Posterior cingulate gyrus (tissue), 11 donors: Measurements from ENCODE around the gene PKM.
A peak's percentile ranks its signal among the peaks of the same experiment; 100 is the strongest.

Source experiments
- DNase-seq, 10 donors: peaks; one replicate each; pipeline versions ENCODE4 v3.0.0 to v3.0.0-alpha.2; 2020 to 2021; ENCODE audit warnings: mixed read lengths in 3 of 10
- intact Hi-C: fragments of 100-400 bp; cut with DNase I; formaldehyde crosslinking; loops from one replicate; pipeline ENCODE4 v1.15.1; 2023

PKM gene

GRCh38 chr15:72205273-72205672 is 25.7 kb downstream of the PKM start:
- intact Hi-C loops = loop anchor here (10.0 kb wide), 1 partner anchor 70 kb away; the partner anchor contains the start of gene PARP6
- no peak for DNase-seq

GRCh38 chr15:72203507-72203837 is 27.5 kb downstream of the PKM start:
- intact Hi-C loops = loop anchor here (10.0 kb wide), 1 partner anchor 71 kb away; the partner anchor contains the start of gene PARP6
- peak; percentile 70 to 98 (median 88) for DNase-seq

- intact Hi-C loops = loop anchor here (10.0 kb wide), 1 partner anchor 72 kb away; the partner anchor contains the start of gene PARP6
- DNase-seq = peak in 2 of 10 donors; percentile 52 to 76
Observed at GRCh38 chr15:72202801-72203506, 28.0 kb downstream of the PKM start.

- DNase-seq = peak in 2 of 10 donors; percentile 77 to 84
- intact Hi-C loops = loop anchor here (10.0 kb wide), 1 partner anchor 72 kb away; the partner anchor contains the start of gene PARP6
Observed at GRCh38 chr15:72202302-72202701, 28.7 kb downstream of the PKM start.

- DNase-seq = peak in 3 of 10 donors; percentile 44 to 79 (median 79)
- intact Hi-C loops = loop anchor here (10.0 kb wide), 1 partner anchor 73 kb away; the partner anchor contains the start of gene PARP6
Observed at GRCh38 chr15:72201391-72201921, 29.5 kb downstream of the PKM start.

GRCh38 chr15:72200395-72201237 is 30.4 kb downstream of the PKM start:
- intact Hi-C loops = loop anchor here (10.0 kb wide), 1 partner anchor 74 kb away; the partner anchor contains the start of gene PARP6
- DNase-seq = peak in 2 of 10 donors; percentile 36 to 66

- peak; percentile 43 to 95 (median 80) for DNase-seq
Observed at GRCh38 chr15:72199721-72200212, 31.2 kb downstream of the PKM start.

GRCh38 chr15:72199205-72199515 is 31.8 kb downstream of the PKM start:
- DNase-seq = peak in 2 of 10 donors; percentile 43 to 48
- intact Hi-C loops = no loop called here

More at GRCh38 chr15:72199721-72200212, 31.2 kb downstream of the PKM start:
- intact Hi-C loops = loop anchor here (10.0 kb wide), 1 partner anchor 75 kb away; the partner anchor contains the start of gene PARP6

- peak in 2 of 10 donors; percentile 42 to 79 for DNase-seq
- intact Hi-C loops = no loop called here
Observed at GRCh38 chr15:72198356-72199204, 32.4 kb downstream of the PKM start.

GRCh38 chr15:72197460-72198355 is 33.3 kb downstream of the PKM start, which contains the start of gene GRAMD2A:
Gene GRAMD2A (minus strand): TSS chr15:72197787.
- intact Hi-C loops = no loop called here
- DNase-seq = peak in 2 of 10 donors; percentile 76 to 85

GRCh38 chr15:72197041-72197459 is 33.9 kb downstream of the PKM start:
- intact Hi-C loops = no loop called here
- peak in 2 of 10 donors; percentile 66 to 79 for DNase-seq

GRCh38 chr15:72196409-72197040 is 34.5 kb downstream of the PKM start:
- peak in 2 of 10 donors; percentile 29 to 57 for DNase-seq
- intact Hi-C loops = no loop called here

- intact Hi-C loops = no loop called here
- DNase-seq = peak in 2 of 10 donors; percentile 42 to 66
Observed at GRCh38 chr15:72195101-72195511, 35.9 kb downstream of the PKM start.

GRCh38 chr15:72193836-72194396 is 37.1 kb downstream of the PKM start:
- DNase-seq = peak in 2 of 10 donors; percentile 23 to 24
- intact Hi-C loops = no loop called here

- intact Hi-C loops = no loop called here
- no peak for DNase-seq
Observed at GRCh38 chr15:72192416-72192815, 38.6 kb downstream of the PKM start.

GRCh38 chr15:72189250-72189902 is 41.6 kb downstream of the PKM start:
- intact Hi-C loops = no loop called here
- no peak for DNase-seq

- peak in 4 of 10 donors; percentile 50 to 87 (median 82) for DNase-seq
- intact Hi-C loops = no loop called here
Observed at GRCh38 chr15:72184165-72184811, 46.7 kb downstream of the PKM start.
